Tibial artery (tissue), 4 donors: ENCODE results near the gene SIGLEC6.
A peak's percentile ranks its signal among the peaks of the same experiment; 100 is the strongest.

Experiments used
- DNase-seq, 2 donors: peaks; one replicate each; pipeline ENCODE4 v3.0.0-alpha.2; 2019
- H3K27ac ChIP-seq, 2 donors: fragments of 200-600 bp; sonication (generic) in 1 of 2; 1 replicate in 1 of 2; 2 replicates in 1 of 2; pipeline ENCODE4 v1.5.1; 2018 to 2019; ENCODE audit warnings: mild to moderate bottlenecking in 1 of 2
- H3K27me3 ChIP-seq, 2 donors: fragments of 200-600 bp; sonication (generic) in 1 of 2; one replicate each; pipeline versions ENCODE4 v1.5.1 to v1.6.0; 2016 to 2019
- H3K36me3 ChIP-seq, 3 donors: fragments of 200-600 bp; sonication (generic) in 2 of 3; one replicate each; pipeline ENCODE4 v1.5.1; 2016 to 2019; ENCODE audit warnings: mild to moderate bottlenecking in 2 of 3
- H3K4me1 ChIP-seq, 4 donors: fragments of 200-600 bp; sonication (generic) in 2 of 4; 1 replicate in 3 of 4; 2 replicates in 1 of 4; pipeline ENCODE4 v1.5.1; 2016 to 2019
- H3K4me3 ChIP-seq, 2 donors: fragments of 200-600 bp; sonication (generic) in 1 of 2; 1 replicate in 1 of 2; 2 replicates in 1 of 2; pipeline ENCODE4 v1.5.1; 2018 to 2019; ENCODE audit warnings: mild to moderate bottlenecking in 2 of 2
- H3K9me3 ChIP-seq, 3 donors: fragments of 200-600 bp; sonication (generic) in 1 of 3; one replicate each; pipeline ENCODE4 v1.5.1; 2016 to 2019
- CTCF ChIP-seq, 2 experiments: fragments of 200-600 bp in 1 of 2; fragments of 450-650 bp in 1 of 2; IDR thresholded peaks; one replicate each; pipeline ENCODE4 v1.5.1; 2017 to 2019; ENCODE audit warnings: antibody characterized with exemption in 2 of 2, mild to moderate bottlenecking in 1 of 2, moderate library complexity in 1 of 2
- intact Hi-C: fragments of 100-400 bp; cut with DNase I; formaldehyde crosslinking; loops from one replicate; pipeline ENCODE4 v1.15.0; 2023; ENCODE audit warnings: low total_unique reads

SIGLEC6 gene

GRCh38 chr19:51520728-51521127, 10.7 kb downstream of the SIGLEC6 start:
- H3K27me3 ChIP-seq = no peaks in the 10 kb centered on the region
- H3K9me3 ChIP-seq = peaks cover 0 to 4% (median 0%) of the 10 kb centered on the region in 3 donors
- peaks cover 0 to 5% (median 0%) of the 10 kb centered on the region in 4 donors for H3K4me1 ChIP-seq
- no peaks in the 10 kb centered on the region for H3K36me3 ChIP-seq
- no peak for TF ChIP-seq CTCF (IDR thresholded peaks at IDR 0.05)
- no peak overlapping the region for H3K4me3 ChIP-seq
- intact Hi-C loops = no loop called here
- no peak for DNase-seq
- H3K27ac ChIP-seq = no peak overlapping the region

GRCh38 chr19:51514866-51515481, 16.5 kb downstream of the SIGLEC6 start:
- H3K36me3 ChIP-seq = no peaks in the 10 kb centered on the region

GRCh38 chr19:51513968-51514367, 17.5 kb downstream of the SIGLEC6 start:
- TF ChIP-seq CTCF (IDR thresholded peaks at IDR 0.05) = no peak
- DNase-seq = no peak

More at GRCh38 chr19:51514866-51515481, 16.5 kb downstream of the SIGLEC6 start:
- H3K27ac ChIP-seq = no peak overlapping the region
- no peaks in the 10 kb centered on the region for H3K27me3 ChIP-seq
- no peak for DNase-seq
- peaks cover 0 to 4% (median 0%) of the 10 kb centered on the region in 3 donors for H3K9me3 ChIP-seq
- H3K4me3 ChIP-seq = no peak overlapping the region
- TF ChIP-seq CTCF (IDR thresholded peaks at IDR 0.05) = peak; percentile 50 to 55
- no peaks in the 10 kb centered on the region for H3K4me1 ChIP-seq
- intact Hi-C loops = no loop called here

GRCh38 chr19:51511353-51511752, 20.1 kb downstream of the SIGLEC6 start:
- no peak for DNase-seq
- Histone ChIP-seq H3K4me1 (no peaks in the 10 kb centered on the region), H3K9me3 (no peaks in the 10 kb centered on the region), H3K4me3 (no peak overlapping the region), H3K27me3 (peaks cover 0 to 7% of the 10 kb centered on the region in 2 donors), H3K36me3 (no peaks in the 10 kb centered on the region), H3K27ac (no peak overlapping the region)
- no peak for TF ChIP-seq CTCF (IDR thresholded peaks at IDR 0.05)
- intact Hi-C loops = no loop called here

More at GRCh38 chr19:51513968-51514367, 17.5 kb downstream of the SIGLEC6 start:
- H3K4me1 ChIP-seq = no peaks in the 10 kb centered on the region
- no peak overlapping the region for H3K4me3 ChIP-seq
- no peak overlapping the region for H3K27ac ChIP-seq
- H3K27me3 ChIP-seq = no peaks in the 10 kb centered on the region
- intact Hi-C loops = no loop called here
- H3K9me3 ChIP-seq = peaks cover 0 to 4% (median 0%) of the 10 kb centered on the region in 3 donors
- no peaks in the 10 kb centered on the region for H3K36me3 ChIP-seq

GRCh38 chr19:51509823-51510660, 21.4 kb downstream of the SIGLEC6 start:
- H3K4me3 ChIP-seq = no peak overlapping the region
- H3K4me1 ChIP-seq = no peaks in the 10 kb centered on the region
- H3K27me3 ChIP-seq = peaks cover 0 to 7% of the 10 kb centered on the region in 2 donors
- no peaks in the 10 kb centered on the region for H3K9me3 ChIP-seq
- no peaks in the 10 kb centered on the region for H3K36me3 ChIP-seq
- no peak for TF ChIP-seq CTCF (IDR thresholded peaks at IDR 0.05)
- no peak for DNase-seq
- no peak overlapping the region for H3K27ac ChIP-seq
- intact Hi-C loops = no loop called here
